GM19463 (cell line): ENCODE results near the gene TARP.
A peak's percentile ranks its signal among the peaks of the same experiment; 100 is the strongest.
"Not testable (repeated sequence)": the region's sequence is repeated elsewhere in the genome, so short reads cannot be mapped to it uniquely, and the experiment has no call there.

ENCODE experiments used
- ATAC-seq: cut with Tn5 transposase; IDR thresholded peaks from one replicate; pipeline ENCODE4 v1.9.1; 2021; ENCODE audit warnings: mild to moderate bottlenecking, moderate library complexity; ENCODE audit not compliant: unreplicated experiment

TARP gene

DNA sequence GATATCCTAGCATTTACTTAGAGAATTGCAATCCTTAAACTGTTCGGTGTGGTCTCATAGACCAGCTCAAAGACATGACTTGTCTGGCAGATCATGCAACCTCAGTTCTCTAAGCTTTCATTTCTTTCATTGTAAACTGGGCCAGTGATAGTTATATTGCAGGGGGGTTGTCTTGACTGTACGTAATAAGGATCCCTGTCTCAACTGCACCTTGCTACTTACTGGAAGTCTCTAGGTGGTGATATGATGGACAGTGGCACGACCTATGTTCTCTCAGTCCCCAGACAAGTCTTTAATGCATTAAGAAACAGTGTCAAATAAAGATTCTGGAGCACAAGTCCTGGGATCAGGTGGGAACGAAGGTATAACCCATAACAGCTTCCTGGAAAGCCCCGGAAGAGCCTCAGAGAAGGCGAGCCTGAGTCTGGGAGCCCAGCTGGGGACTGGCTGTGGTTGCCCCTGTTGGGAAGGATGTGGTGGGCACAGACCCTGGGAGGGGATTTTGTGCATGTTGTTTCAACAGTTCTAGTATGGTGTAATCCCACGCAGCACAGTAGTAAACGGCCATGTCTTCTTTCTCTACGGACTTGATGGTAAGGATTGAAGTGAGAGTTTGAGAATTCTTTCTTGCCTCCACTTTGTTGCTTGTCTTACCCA lies 26.0 kb upstream of the TARP start:
- ATAC-seq, result no peak

DNA sequence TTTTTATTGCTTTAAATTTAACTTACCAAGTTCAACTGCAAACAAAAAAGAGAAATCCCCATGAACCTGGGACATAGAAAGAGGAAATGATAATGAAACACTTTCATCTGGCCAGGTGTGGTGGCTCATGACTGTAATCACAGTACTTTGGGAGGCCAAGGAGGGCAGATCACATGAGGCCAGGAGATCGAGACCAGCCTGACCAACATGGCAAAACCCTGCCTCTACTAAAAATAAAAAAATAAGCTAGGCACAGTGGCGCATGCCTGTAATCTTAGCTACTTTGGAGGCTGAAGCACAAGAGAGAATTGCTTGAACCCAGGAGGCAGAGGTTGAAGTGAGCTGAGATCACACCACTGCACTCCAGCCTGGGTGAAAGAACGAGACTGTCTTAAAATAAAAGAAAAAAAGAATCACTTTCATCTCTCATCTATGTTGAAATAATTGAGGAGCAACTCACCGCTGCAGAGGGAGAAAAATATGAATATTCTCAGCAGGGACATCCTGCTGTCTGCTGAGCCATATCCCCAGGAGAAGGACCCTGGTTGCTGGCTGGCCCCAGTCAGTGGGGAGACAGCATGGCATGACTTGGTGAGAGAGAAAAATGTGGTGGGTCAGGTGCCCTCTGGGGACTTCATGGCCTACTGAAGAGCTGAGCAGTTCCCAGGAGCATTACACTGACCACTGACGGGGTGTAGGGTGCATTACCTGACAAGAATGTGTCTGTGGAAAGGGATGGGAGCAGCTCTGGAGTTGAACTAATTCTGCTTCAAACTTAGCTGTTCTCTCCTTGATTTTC lies 22.8 kb upstream of the TARP start:
- ATAC-seq, result peak; percentile 72

DNA sequence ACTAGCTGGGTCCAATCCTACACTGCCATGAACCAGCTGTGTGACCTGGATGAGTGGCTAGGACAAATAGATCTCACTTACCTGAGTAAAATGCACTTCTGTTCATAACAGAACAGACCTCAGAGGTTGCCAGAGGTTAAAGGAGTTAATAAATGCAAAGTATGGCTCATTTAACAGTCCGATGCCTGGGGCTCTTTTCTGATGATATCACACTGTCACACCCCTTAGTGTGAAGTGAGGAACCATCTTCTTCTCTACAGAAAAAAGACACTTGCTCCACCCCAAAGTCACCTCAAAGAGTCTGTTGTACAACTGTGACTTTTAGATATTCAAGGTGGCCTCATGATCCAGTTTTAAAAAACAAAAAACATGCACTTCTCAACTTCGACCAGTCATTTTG lies 21.5 kb upstream of the TARP start:
- no peak for ATAC-seq

DNA sequence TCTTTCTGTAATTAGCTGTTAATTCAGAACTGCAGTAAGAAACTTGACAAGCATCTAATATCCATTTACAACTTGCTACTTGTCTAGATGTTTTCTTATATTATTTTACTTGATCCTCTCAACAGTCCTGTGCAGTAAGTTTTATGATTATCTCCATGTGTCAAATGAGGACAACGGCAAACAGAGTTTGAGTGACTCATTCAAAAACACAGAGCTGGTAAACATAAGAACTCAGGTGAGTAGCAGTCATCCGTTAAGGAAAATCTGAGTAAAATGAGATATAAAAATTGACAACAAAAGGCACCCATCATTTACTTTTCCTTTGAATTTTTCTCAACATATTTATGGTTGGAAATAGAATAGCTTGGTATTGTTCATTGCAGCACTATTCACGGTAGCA lies 19.0 kb upstream of the TARP start:
- ATAC-seq, result no peak

DNA sequence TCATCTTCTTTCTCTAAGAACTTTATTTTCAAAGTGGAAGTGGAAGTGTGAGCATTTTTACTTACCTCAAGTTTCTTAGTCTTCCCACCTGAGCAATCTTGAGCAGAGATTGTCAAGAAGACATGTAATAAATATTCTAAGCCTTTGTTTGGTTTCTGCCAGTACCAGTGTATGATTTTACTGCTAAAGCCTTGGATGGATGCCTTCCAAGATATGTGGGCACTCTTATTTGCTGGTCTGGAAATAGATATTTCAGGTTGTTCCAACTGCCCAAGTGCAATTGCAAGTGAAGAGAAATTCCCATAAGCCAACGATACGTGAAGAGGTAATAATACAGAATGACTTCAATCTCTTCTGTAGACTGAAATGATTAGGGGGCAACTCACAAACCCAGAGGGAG lies 18.2 kb upstream of the TARP start:
- no peak for ATAC-seq

DNA sequence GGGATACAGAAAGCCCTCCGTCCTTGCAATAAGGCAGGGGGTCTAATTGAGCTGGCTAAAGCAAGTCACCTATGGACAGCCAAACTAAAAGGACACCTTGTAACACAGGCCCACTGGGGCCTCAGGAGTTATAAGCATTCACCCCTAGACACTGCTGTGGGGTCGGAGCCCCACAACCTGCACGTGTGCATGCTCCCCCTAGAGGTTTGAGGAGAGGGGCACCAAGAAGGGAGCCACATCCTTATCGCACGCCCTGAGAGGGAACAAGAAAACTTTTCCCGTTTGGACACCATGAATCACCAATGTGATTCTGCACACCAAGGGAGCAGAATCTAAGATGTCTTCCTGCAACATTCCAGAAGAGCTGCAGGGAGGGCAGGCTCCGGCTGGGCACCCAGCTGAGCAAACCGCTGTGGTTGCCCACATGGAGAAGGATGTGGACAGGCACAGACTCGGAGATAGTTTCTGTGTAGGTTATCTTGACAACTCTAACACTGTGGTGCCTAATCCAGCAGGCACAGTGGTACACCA lies 17.7 kb upstream of the TARP start:
- ATAC-seq, result no peak

DNA sequence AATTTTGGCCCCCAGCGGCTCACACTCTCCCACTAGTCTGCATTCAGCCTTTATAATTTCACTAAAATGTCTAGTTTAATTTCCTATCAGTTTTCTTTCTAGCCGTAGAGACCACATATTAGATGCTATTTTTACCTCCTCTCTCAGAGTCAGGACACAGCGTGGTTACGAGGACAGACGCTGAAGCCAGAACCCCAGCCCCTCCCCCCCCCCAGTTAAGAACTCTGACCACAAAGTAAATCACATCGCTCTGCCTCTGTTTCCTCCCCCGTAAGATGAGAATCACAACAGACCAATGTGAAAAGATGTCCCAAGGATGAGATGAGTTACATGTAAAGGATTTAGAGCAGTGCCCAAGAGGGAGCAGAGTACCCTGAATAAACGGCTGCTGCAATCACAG lies 11.1 kb upstream of the TARP start:
- no peak for ATAC-seq

DNA sequence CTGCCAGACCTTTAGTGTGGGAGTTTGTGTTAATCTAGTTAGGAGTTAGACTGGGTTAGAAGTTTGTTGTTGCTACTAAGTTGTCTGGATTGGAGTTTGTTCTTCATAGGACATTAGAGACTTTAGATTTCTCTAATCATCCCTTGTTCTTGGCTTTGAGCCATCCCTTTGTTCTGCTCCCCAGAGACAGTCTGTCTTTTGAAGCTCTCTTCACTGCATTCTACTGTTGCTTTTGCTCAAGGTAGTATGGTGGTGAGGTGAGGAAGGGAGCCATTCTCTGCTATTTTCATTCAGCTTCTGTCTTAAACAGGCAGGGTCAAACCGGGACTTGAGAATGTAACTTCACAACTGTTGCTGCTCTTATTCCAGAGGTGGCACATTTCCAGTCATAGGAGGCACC lies 10.4 kb upstream of the TARP start:
- no peak for ATAC-seq

DNA sequence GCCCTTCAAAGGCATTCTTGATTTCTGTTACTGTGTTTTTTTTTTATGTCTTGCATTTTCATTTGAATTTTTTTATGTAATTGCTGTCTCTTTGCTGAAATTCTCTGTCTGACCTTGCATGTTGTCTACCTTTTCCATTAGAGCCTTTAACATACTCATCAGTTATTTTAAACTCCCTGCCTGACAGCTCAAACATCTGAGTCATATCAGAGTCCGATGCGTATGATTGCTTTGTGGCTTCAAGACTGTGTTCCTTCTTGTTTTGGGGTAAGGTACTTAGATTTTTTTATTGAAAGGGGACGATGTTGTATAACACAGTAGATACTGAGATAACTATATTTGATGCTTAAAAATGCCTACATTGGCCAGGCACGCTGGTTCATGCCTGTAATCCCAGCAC lies 9.7 kb upstream of the TARP start:
- ATAC-seq, result no peak

DNA sequence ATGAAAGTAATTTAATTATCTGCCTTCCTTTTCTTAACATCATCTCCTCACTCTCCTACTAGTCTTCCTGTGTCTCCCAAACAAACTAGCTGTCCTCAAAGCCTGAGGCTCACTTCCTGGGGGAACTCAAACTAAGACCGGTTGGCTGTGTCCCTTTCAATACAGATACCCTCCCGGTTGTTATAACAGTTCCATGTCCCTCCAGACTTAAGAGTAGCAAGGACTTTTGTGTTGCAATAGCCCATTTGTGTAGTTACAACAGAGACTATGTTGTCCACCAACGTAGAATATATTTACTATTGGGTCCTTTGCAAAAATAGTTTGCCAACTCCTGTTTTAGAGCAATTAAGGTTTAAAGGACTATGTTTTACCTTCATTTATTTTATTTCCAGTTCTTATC lies 8.6 kb upstream of the TARP start:
- ATAC-seq, result no peak

DNA sequence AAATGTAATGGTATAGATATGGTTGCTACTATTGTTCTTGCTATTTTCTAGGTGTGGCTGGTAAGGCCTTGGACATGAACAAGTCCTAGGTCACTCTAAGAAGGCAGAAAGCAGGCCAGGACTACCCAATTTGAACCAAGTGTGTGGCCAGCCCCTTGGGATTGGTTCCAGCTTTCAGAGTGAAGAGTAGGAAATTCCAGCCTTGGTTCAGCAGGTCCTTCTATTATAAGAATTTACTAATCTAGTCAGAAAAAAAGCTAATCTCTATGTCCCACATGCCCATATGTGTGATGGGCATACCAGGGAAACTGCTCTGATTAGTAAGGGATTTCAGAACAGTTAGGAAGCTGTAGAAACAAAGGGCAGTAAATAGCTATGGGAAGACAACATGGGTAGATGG lies 7.8 kb upstream of the TARP start:
- no peak for ATAC-seq

DNA sequence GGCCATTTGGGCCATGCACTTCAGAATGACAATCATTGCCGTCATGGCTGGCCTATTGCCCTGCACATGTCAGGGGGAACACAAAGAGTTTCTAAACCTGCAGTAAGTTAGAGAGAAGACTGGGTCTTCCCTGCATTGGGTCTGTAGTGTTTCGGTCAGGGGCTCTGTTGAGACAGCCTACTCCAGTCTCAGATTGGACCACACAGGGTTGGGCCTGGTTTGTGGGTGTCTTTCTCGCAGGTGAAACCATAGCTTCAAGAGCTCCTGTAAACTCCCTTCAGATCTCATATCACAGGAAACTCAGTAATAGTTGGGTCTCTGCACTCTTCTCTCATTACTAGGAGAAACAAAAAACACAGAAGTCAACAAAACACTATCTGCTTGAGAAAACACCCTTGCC lies 7.3 kb upstream of the TARP start:
- no peak for ATAC-seq

DNA sequence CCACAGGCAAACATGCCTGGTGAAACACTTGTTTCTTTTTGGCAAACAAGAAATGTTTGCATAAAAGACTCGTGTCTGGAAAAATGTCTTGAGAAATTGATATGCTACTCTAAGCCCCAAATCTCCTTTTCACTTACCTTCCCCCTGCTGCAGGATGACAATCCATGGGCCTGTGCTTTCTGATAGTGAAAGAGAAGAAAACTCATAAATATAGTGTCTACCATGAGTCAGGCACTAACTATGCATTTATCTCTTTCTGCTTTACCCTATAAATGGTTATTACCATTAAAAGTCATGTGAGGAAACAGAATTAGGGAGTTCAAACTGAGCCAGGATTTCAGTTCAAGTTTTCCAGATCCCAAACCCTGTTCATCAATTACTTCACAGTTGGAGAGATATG lies 6.6 kb upstream of the TARP start:
- ATAC-seq, result no peak

DNA sequence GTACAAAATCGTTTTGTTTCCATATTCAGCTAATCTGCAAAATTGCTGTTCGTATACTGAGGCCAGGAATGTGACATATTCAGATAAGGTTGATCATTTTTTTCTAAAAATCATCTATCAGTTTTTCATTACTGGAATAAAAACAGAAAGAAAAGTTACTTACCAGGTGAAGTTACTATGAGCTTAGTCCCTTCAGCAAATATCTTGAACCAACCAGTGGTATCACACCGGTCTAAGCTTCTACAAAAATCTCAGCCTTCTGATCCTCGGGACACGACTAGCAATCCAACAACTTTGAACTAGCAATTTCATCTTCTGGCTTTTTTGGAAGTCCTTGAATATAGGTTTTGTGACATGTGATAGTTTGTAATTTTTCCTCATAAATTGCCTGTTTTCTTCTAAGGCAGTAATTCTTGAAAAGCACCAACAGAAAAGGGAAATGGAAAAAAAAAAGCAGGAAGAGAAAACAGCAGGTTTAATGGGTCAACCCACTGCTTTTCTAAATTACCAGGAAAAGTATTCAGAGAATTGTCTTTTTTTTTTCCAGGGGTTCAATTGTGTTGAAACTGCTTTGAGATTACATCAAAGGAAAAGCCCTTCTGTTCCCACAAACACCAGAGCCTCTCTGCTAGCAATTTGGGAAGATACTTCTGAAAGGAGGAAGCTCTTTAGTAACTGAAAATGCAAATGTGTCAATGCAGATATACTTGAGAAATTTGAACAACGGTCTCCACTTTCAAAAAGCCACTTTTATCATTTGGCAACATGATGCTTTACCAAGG lies 2.9 kb upstream of the TARP start:
- no peak for ATAC-seq

DNA sequence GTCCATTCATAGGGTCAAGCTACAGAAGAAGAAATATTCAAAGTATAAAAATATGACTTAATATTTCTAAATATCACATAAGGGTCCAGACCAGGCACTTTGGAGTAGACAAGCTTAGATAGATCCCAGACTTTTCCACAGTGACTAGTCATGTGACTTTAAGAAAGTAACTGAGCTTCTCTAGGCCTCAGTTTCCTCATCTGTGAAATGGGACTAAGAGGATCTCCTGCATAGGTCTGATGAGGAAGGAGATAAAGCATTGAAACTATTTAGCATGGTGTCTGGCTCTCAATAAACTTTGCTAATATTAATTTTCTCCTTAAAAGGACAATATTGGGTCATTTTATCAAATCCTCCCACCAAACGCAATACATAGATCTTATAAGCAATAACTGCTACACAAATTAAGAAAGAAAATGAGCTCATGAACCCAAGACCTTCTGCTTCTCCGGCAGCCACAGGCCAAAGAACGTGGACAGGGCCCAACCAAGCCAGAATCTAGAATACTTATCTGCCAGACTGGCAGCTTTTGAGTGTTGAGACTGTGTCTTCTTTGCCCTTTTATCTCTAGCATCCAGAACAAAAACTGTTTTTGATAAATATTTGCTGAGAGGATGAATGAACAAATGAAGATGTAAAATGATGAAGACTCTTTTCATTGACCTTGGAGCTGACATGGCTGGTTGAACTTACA lies 1.6 kb upstream of the TARP start:
- no peak for ATAC-seq

DNA sequence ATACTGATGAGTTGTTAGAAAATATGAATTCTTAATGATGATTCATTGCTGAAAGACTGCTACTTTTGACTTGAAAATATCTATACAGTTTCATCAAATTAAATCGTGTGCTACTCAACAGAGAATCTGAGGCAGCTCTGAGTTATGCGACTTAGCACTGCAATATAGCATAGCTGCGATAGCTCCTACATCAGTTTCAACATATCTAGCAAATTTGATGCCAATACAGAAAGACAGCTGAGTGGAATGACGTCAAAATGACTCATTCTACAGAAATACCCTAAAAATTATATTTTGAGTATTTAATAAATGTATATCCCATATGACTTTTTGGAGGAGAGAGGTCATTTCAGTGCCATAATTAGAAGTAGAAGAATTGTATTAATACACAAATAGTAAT lies 1.1 kb upstream of the TARP start:
- no peak for ATAC-seq

DNA sequence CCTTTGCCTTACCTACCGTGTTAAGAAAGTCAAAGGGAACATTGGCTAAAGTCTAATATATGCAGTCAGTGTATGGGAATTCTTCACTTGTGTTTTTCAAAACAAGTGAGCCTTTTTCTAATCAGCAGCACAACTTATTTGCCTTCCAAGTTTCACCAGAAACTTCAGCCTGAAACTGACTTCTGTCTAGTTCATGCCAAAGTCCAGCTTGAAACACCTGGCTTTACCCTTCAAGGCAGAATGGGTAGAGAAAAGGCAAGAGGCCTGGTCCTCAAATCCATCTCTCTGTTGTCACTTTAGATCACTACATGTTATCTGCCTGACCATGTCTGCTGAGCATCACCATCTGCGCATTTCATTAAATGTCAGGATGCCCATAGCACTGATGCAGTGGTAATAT lies 3.0 kb downstream of the TARP start:
- ATAC-seq, result not testable (repeated sequence)

DNA sequence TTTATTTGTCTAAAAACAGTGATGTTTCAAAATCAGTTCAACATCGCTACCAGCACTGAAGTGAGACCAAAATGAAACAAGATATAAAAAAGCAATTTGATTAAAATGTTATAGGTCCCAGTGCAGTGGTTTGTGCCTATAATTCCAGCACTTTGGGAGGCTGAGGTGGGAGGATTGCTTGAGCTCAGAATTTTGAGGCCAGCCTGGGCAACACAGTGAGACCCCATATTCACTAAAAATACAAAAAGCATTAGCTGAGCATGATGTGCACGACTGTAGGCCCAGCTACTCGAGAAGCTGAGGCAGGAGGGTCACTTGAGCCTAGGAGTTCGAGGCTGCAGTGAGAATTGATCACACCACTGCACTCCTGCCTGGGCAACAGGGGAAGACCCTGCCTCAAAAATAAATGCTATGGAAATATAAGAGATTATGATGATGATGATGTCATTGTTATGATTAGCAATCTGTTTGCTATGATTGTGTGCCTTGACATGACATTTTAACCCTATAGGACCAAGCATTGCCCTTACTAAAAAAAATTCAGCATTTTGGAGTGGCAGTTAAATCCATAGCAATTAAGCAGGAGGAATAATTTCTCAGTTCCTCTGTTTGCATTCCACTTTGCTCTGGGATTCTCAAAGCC lies 3.6 kb downstream of the TARP start:
- ATAC-seq, result not testable (repeated sequence)

DNA sequence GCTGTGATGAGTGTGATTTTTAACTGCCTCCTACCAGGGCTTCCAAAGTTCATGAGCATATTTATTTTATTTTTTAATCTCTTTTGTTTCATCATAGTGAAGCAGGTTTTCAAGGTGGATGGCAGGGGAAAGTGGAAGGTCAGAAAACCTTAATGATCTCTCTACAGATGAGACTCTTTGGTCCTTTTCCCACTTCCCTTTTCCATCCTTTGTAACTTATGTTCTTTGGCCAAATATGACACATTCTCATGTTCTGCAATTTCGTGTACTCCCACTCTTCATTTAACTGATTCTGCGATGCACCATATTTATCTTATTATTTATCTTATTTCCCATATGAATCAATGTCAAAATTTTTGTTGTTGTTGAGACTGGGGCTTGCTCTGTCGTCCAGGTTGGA lies 7.5 kb downstream of the TARP start:
- ATAC-seq, result not testable (repeated sequence)

DNA sequence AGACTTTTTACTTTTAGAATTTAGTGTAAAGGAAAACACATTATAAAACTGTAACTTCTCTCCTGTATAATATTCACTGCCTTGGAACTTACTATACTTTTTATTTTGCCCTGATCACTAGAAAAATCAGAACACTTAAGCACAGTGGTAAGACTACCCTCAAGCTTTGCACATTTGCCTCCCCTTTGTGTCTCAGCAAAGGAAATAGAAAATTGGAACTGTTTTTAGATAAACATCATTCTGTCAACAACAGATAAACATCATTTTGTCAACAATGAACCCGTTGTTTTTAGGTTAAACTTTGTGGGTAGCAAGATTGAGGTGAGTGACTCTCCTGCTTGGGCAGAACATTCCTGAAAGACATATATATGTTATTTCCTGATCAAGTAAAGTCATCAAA lies 8.8 kb downstream of the TARP start:
- ATAC-seq, result not testable (repeated sequence)

DNA sequence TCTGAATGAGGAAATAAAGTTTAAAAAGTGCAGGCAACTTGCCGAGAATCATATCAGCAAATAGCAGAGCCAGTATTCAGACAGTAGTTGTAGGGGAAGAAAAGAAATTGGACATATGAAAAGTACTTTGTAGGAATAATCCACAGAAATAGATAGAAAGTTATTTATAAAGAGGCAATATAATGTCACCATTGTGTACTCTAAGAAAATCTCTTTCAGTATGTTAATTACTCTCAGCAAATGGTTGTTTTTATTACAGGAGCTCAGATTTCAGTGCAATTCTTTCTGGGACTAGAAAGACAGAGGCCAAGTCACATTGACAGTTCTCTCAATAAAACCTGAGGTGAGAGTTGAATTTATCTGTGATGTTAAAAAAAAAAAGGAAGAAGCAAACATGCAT lies 10.2 kb downstream of the TARP start:
- not testable (repeated sequence) for ATAC-seq
